ENCODE data around the gene PRMT7.
"Not testable (repeated sequence)": the region's sequence is repeated elsewhere in the genome, so short reads cannot be mapped to it uniquely, and the experiment has no call there.

Gene PRMT7

GRCh38 chr16:68283346-68283745, 27.5 kb upstream of the PRMT7 start:
- in situ Hi-C loops (cut with HindIII; ENCODE audit: low sequenced_read_pairs): no loop called here

- in situ Hi-C loops (cut with HindIII; ENCODE audit: low sequenced_read_pairs): no loop called here
Measured at GRCh38 chr16:68283801-68284598, 26.8 kb upstream of the PRMT7 start.

- in situ Hi-C loops (cut with HindIII; ENCODE audit: low sequenced_read_pairs): no loop called here
Measured at GRCh38 chr16:68284847-68285246, 26.0 kb upstream of the PRMT7 start.

- in situ Hi-C loops (cut with HindIII; ENCODE audit: low sequenced_read_pairs): no loop called here
Measured at GRCh38 chr16:68285683-68286082, 25.1 kb upstream of the PRMT7 start.

GRCh38 chr16:68286153-68287074, 24.4 kb upstream of the PRMT7 start:
- in situ Hi-C loops (cut with HindIII; ENCODE audit: low sequenced_read_pairs): no loop called here

- in situ Hi-C loops (cut with HindIII; ENCODE audit: low sequenced_read_pairs): no loop called here
Measured at GRCh38 chr16:68287276-68288251, 23.3 kb upstream of the PRMT7 start.

- in situ Hi-C loops (cut with HindIII; ENCODE audit: low sequenced_read_pairs): no loop called here
Measured at GRCh38 chr16:68288252-68288650, 22.6 kb upstream of the PRMT7 start.

GRCh38 chr16:68288796-68289195, 22.0 kb upstream of the PRMT7 start:
- in situ Hi-C loops (cut with HindIII; ENCODE audit: low sequenced_read_pairs): not testable (repeated sequence)

- in situ Hi-C loops (cut with HindIII; ENCODE audit: low sequenced_read_pairs): no loop called here
Measured at GRCh38 chr16:68289202-68289601, 21.6 kb upstream of the PRMT7 start.

- in situ Hi-C loops (cut with HindIII; ENCODE audit: low sequenced_read_pairs): no loop called here
Measured at GRCh38 chr16:68289621-68290329, 21.0 kb upstream of the PRMT7 start.

- in situ Hi-C loops (cut with HindIII; ENCODE audit: low sequenced_read_pairs): no loop called here
Measured at GRCh38 chr16:68290450-68290849, 20.4 kb upstream of the PRMT7 start.

- in situ Hi-C loops (cut with HindIII; ENCODE audit: low sequenced_read_pairs): no loop called here
Measured at GRCh38 chr16:68291227-68291626, 19.6 kb upstream of the PRMT7 start.

- in situ Hi-C loops (cut with HindIII; ENCODE audit: low sequenced_read_pairs): no loop called here
Measured at GRCh38 chr16:68292425-68292824, 18.4 kb upstream of the PRMT7 start.

GRCh38 chr16:68296291-68296690, 14.5 kb upstream of the PRMT7 start:
- in situ Hi-C loops (cut with HindIII; ENCODE audit: low sequenced_read_pairs): no loop called here

GRCh38 chr16:68296693-68297092, 14.1 kb upstream of the PRMT7 start:
- in situ Hi-C loops (cut with HindIII; ENCODE audit: low sequenced_read_pairs): no loop called here

GRCh38 chr16:68297908-68298307, 12.9 kb upstream of the PRMT7 start:
- in situ Hi-C loops (cut with HindIII; ENCODE audit: low sequenced_read_pairs): no loop called here

- in situ Hi-C loops (cut with HindIII; ENCODE audit: low sequenced_read_pairs): no loop called here
Measured at GRCh38 chr16:68298312-68298711, 12.5 kb upstream of the PRMT7 start.

GRCh38 chr16:68298907-68299561, 11.8 kb upstream of the PRMT7 start:
- in situ Hi-C loops (cut with HindIII; ENCODE audit: low sequenced_read_pairs): no loop called here

- in situ Hi-C loops (cut with HindIII; ENCODE audit: low sequenced_read_pairs): no loop called here
Measured at GRCh38 chr16:68299571-68300453, 11.0 kb upstream of the PRMT7 start.

Data from DLD1 (cell line).